Stimulated activated CD8-positive, alpha-beta memory T cell treated with anti-CD3 and anti-CD28 coated beads, Interleukin-2, amount 100 ng/mL, for 1 hour (primary cell): ENCODE results near the gene SPATS2.
"Not testable (repeated sequence)": the region's sequence is repeated elsewhere in the genome, so short reads cannot be mapped to it uniquely, and the experiment has no call there.

Source experiments
- DNase-seq, 2 donors: peaks; one replicate each; pipeline ENCODE4 v3.0.0-alpha.2; 2020; ENCODE audit warnings: low read depth in 2 of 2

Gene SPATS2

GRCh38 chr12:49404956-49405355, 37.7 kb downstream of the SPATS2 start:
- DNase-seq, result no peak

GRCh38 chr12:49410818-49411217, 43.6 kb downstream of the SPATS2 start:
- no peak for DNase-seq

- no peak for DNase-seq
These were observed 45.7 kb downstream of the SPATS2 start for GRCh38 chr12:49413010-49413409.

- no peak for DNase-seq
These were observed 46.5 kb downstream of the SPATS2 start for GRCh38 chr12:49413796-49414195.

GRCh38 chr12:49414364-49414763, 47.1 kb downstream of the SPATS2 start:
- no peak for DNase-seq

GRCh38 chr12:49415521-49415970, 48.3 kb downstream of the SPATS2 start:
- no peak for DNase-seq

- no peak for DNase-seq
These were observed 49.6 kb downstream of the SPATS2 start for GRCh38 chr12:49416892-49417291.

- DNase-seq, result no peak
These were observed 50.3 kb downstream of the SPATS2 start for GRCh38 chr12:49417558-49417957.

- DNase-seq, result no peak
These were observed 53.3 kb downstream of the SPATS2 start for GRCh38 chr12:49420556-49420955.

GRCh38 chr12:49422114-49422513, 54.9 kb downstream of the SPATS2 start:
- DNase-seq, result no peak

GRCh38 chr12:49428793-49429192, 61.5 kb downstream of the SPATS2 start:
- no peak for DNase-seq

GRCh38 chr12:49432616-49433015, 65.4 kb downstream of the SPATS2 start:
- no peak for DNase-seq

- not testable (repeated sequence) for DNase-seq
These were observed 69.5 kb downstream of the SPATS2 start for GRCh38 chr12:49436799-49437198.

- DNase-seq, result no peak
These were observed 71.8 kb downstream of the SPATS2 start for GRCh38 chr12:49439042-49439441.

GRCh38 chr12:49440035-49440434, 72.8 kb downstream of the SPATS2 start:
- no peak for DNase-seq

- DNase-seq, result no peak
These were observed 75.7 kb downstream of the SPATS2 start for GRCh38 chr12:49442915-49443314.

- no peak for DNase-seq
These were observed 79.3 kb downstream of the SPATS2 start for GRCh38 chr12:49446571-49446970.

GRCh38 chr12:49448858-49449257, 81.6 kb downstream of the SPATS2 start:
- DNase-seq, result no peak

GRCh38 chr12:49451468-49452259, 84.4 kb downstream of the SPATS2 start:
- no peak for DNase-seq

GRCh38 chr12:49455501-49455900, 88.2 kb downstream of the SPATS2 start:
- DNase-seq, result no peak

GRCh38 chr12:49456131-49456679, 88.9 kb downstream of the SPATS2 start:
- no peak for DNase-seq

- DNase-seq, result no peak
These were observed 91.6 kb downstream of the SPATS2 start for GRCh38 chr12:49458816-49459215.

GRCh38 chr12:49461221-49461620, 94.0 kb downstream of the SPATS2 start:
- no peak for DNase-seq
